CD8-positive, alpha-beta memory T cell (primary cell): Measurements from ENCODE around the gene STK38L. TPM values are rescaled to one million over a fixed set of nuclear protein-coding genes. Genes with fewer than 3 reads are reported as not detected.
A peak's percentile ranks its signal among the peaks of the same experiment; 100 is the strongest.

Experiments
- CTCF ChIA-PET: fragments of 350-600 bp; sonication (Branson Sonifier 250); formaldehyde crosslinking; loops from one replicate; lab custom pipeline; 2021; ENCODE audit warnings: antibody characterized with exemption; lab: Charles Lee
- POLR2A ChIA-PET: fragments of 350-600 bp; sonication (Branson Sonifier 250); formaldehyde crosslinking; loops from one replicate; lab custom pipeline; 2021; ENCODE audit warnings: antibody characterized with exemption; lab: Charles Lee
- DNase-seq, 5 donors: peaks; one replicate each; pipeline versions ENCODE4 v3.0.0 to v3.0.0-alpha.2; 2020 to 2022; ENCODE audit warnings: mixed read lengths in 1 of 5
- H3K27ac ChIP-seq: one replicate; pipeline ENCODE4 v1.7.0; 2013; ENCODE audit warnings: low read depth, mild to moderate bottlenecking, low read length, moderate library complexity
- H3K27me3 ChIP-seq: 2 replicates; pipeline ENCODE4 v1.7.0; 2013; ENCODE audit warnings: low read length, mild to moderate bottlenecking; ENCODE audit not compliant: insufficient read depth, poor library complexity, severe bottlenecking
- H3K36me3 ChIP-seq: 2 replicates; pipeline ENCODE4 v1.7.0; 2013; ENCODE audit warnings: mild to moderate bottlenecking, low read length, moderate library complexity; ENCODE audit not compliant: insufficient read depth
- H3K4me1 ChIP-seq: 2 replicates; pipeline ENCODE4 v1.7.0; 2013; ENCODE audit warnings: mild to moderate bottlenecking, low read length, moderate library complexity; ENCODE audit not compliant: insufficient read depth
- H3K4me3 ChIP-seq: 2 replicates; pipeline ENCODE4 v1.7.0; 2013; ENCODE audit warnings: mild to moderate bottlenecking, low read length
- H3K9me3 ChIP-seq: 2 replicates; pipeline ENCODE4 v1.7.0; 2013; ENCODE audit warnings: mild to moderate bottlenecking, low read length
- H3K27ac Mint-ChIP-seq, 8 donors: one replicate each; pipeline ENCODE4 v1.8.0; 2020 to 2021; ENCODE audit warnings: mixed read lengths in 8 of 8, mild to moderate bottlenecking in 6 of 8, inconsistent platforms in 3 of 8, moderate library complexity in 3 of 8
- H3K27me3 Mint-ChIP-seq, 2 donors: one replicate each; pipeline ENCODE4 v1.8.0; 2020 to 2021; ENCODE audit warnings: mixed read lengths in 2 of 2, mild to moderate bottlenecking in 1 of 2, moderate library complexity in 1 of 2
- H3K36me3 Mint-ChIP-seq, 3 donors: one replicate each; pipeline ENCODE4 v1.8.0; 2020 to 2021; ENCODE audit warnings: mixed read lengths in 3 of 3, inconsistent platforms in 1 of 3, mild to moderate bottlenecking in 1 of 3
- H3K4me1 Mint-ChIP-seq, 3 donors: one replicate each; pipeline ENCODE4 v1.8.0; 2020 to 2021; ENCODE audit warnings: mixed read lengths in 3 of 3, inconsistent platforms in 1 of 3, mild to moderate bottlenecking in 1 of 3
- H3K4me3 Mint-ChIP-seq, 7 donors: one replicate each; pipeline ENCODE4 v1.8.0; 2020 to 2021; ENCODE audit warnings: mixed read lengths in 7 of 7, mild to moderate bottlenecking in 6 of 7, moderate library complexity in 4 of 7, inconsistent platforms in 2 of 7
- H3K9me3 Mint-ChIP-seq, 5 donors: one replicate each; pipeline ENCODE4 v1.8.0; 2020 to 2022; ENCODE audit warnings: mixed read lengths in 5 of 5, mild to moderate bottlenecking in 3 of 5, moderate library complexity in 2 of 5, inconsistent platforms in 1 of 5
- polyA plus RNA-seq: library from polyadenylated mRNA; unstranded; fragments of 300-500 nt; fragmentation: Illumina TruSeq; gene quantifications from one replicate; pipeline ENCODE4 v1.2.3, GENCODE V29; 2021
- total RNA-seq, 2 experiments: library from RNA; stranded (reverse); gene quantifications; one replicate each; pipeline ENCODE4 v1.2.3, GENCODE V29; 2021

The STK38L gene
- total and polyA plus RNA-seq, 3 experiments from 2014 or later = 7.1 to 27.7 (median 23.1) TPM

GRCh38 chr12:27332407-27332713, 88.3 kb downstream of the STK38L start:
- Mint-ChIP-seq H3K27me3 (peaks cover 24 to 51% of the 10 kb centered on the region in 2 donors), H3K9me3 (no peaks in the 10 kb centered on the region), H3K4me1 (peaks cover 18 to 24% (median 22%) of the 10 kb centered on the region in 3 donors), H3K36me3 (peaks cover 3 to 5% (median 4%) of the 10 kb centered on the region in 3 donors), H3K4me3 (peak overlapping the region; percentile 44 to 79 (median 68)), H3K27ac (peak overlapping the region in 2 of 8 donors; percentile 26 to 84)
- POLR2A ChIA-PET = no interaction called here
- no peaks in the 10 kb centered on the region for H3K36me3 ChIP-seq
- H3K9me3 ChIP-seq = no peaks in the 10 kb centered on the region
- no peak overlapping the region for H3K27ac ChIP-seq
- CTCF ChIA-PET = no interaction called here
- H3K4me3 ChIP-seq = peak overlapping the region; percentile 38
- peaks cover 11% of the 10 kb centered on the region for H3K4me1 ChIP-seq
- peaks cover 29% of the 10 kb centered on the region for H3K27me3 ChIP-seq
- DNase-seq = no peak

- Mint-ChIP-seq H3K4me3 (peak within 1 kb of the TSS; percentile 82 to 90 (median 85)), H3K27ac (peak within 1 kb of the TSS in 3 of 8 donors; percentile 26 to 84 (median 61)), H3K27me3 (peaks cover 25 to 51% of the 10 kb centered on the region in 2 donors), H3K4me1 (peaks cover 18 to 24% (median 22%) of the 10 kb centered on the region in 3 donors), H3K36me3 (peaks cover 0 to 2% (median under 1%) of the 10 kb centered on the region in 3 donors), H3K9me3 (no peaks in the 10 kb centered on the region)
- H3K9me3 ChIP-seq = no peaks in the 10 kb centered on the region
- H3K27ac ChIP-seq = no peak within 1 kb of the TSS
- H3K4me3 ChIP-seq = peak within 1 kb of the TSS; percentile 48
- peak in 4 of 5 donors; percentile 5 to 23 (median 12) for DNase-seq
- no peaks in the 10 kb centered on the region for H3K36me3 ChIP-seq
- ChIA-PET CTCF (no interaction called here), POLR2A (no interaction called here)
- peaks cover 11% of the 10 kb centered on the region for H3K4me1 ChIP-seq
- peaks cover 29% of the 10 kb centered on the region for H3K27me3 ChIP-seq
These were observed 88.8 kb downstream of the STK38L start, which contains the start of gene BMAL2 for GRCh38 chr12:27332714-27333402. Gene BMAL2, plus strand, starts transcription at chr12:27332836. Its CDS starts 237 bp downstream, at chr12:27333073.

- peaks cover 18 to 24% (median 22%) of the 10 kb centered on the region in 3 donors for H3K4me1 Mint-ChIP-seq
- DNase-seq = peak in 3 of 5 donors; percentile 4 to 17 (median 7)
- no peaks in the 10 kb centered on the region for H3K9me3 Mint-ChIP-seq
- peaks cover 25 to 51% of the 10 kb centered on the region in 2 donors for H3K27me3 Mint-ChIP-seq
- CTCF ChIA-PET = no interaction called here
- H3K27ac Mint-ChIP-seq = peak overlapping the region in 2 of 8 donors; percentile 17 to 61
- Histone ChIP-seq H3K36me3 (no peaks in the 10 kb centered on the region), H3K27me3 (peaks cover 29% of the 10 kb centered on the region), H3K4me1 (peaks cover 11% of the 10 kb centered on the region), H3K27ac (no peak overlapping the region), H3K9me3 (no peaks in the 10 kb centered on the region), H3K4me3 (peak overlapping the region; percentile 48)
- H3K36me3 Mint-ChIP-seq = peaks cover 0 to 2% (median 0%) of the 10 kb centered on the region in 3 donors
- POLR2A ChIA-PET = no interaction called here
- peak overlapping the region; percentile 82 to 90 (median 85) for H3K4me3 Mint-ChIP-seq
These were observed 89.4 kb downstream of the STK38L start for GRCh38 chr12:27333403-27334009.

GRCh38 chr12:27334042-27334720, 90.1 kb downstream of the STK38L start:
- no peak overlapping the region for H3K27ac Mint-ChIP-seq
- no peak for DNase-seq
- no peak overlapping the region for H3K27ac ChIP-seq
- H3K27me3 Mint-ChIP-seq = peaks cover 25 to 51% of the 10 kb centered on the region in 2 donors
- H3K4me1 Mint-ChIP-seq = peaks cover 18 to 24% (median 22%) of the 10 kb centered on the region in 3 donors
- POLR2A ChIA-PET = no interaction called here
- peak overlapping the region; percentile 82 to 90 (median 85) for H3K4me3 Mint-ChIP-seq
- H3K9me3 ChIP-seq = no peaks in the 10 kb centered on the region
- peaks cover 29% of the 10 kb centered on the region for H3K27me3 ChIP-seq
- no peaks in the 10 kb centered on the region for H3K36me3 ChIP-seq
- H3K4me1 ChIP-seq = peaks cover 11% of the 10 kb centered on the region
- CTCF ChIA-PET = no interaction called here
- H3K4me3 ChIP-seq = peak overlapping the region; percentile 48
- H3K36me3 Mint-ChIP-seq = peaks cover 0 to 2% (median 0%) of the 10 kb centered on the region in 3 donors
- H3K9me3 Mint-ChIP-seq = no peaks in the 10 kb centered on the region

GRCh38 chr12:27334721-27335082, 90.6 kb downstream of the STK38L start:
- no peak for DNase-seq
- Histone ChIP-seq H3K4me3 (no peak overlapping the region), H3K4me1 (peaks cover 11% of the 10 kb centered on the region), H3K36me3 (no peaks in the 10 kb centered on the region), H3K9me3 (no peaks in the 10 kb centered on the region), H3K27me3 (peaks cover 29% of the 10 kb centered on the region), H3K27ac (no peak overlapping the region)
- peaks cover 0 to 2% (median 0%) of the 10 kb centered on the region in 3 donors for H3K36me3 Mint-ChIP-seq
- peak overlapping the region in 1 of 8 donors; percentile 52 for H3K27ac Mint-ChIP-seq
- H3K4me3 Mint-ChIP-seq = peak overlapping the region in 1 of 7 donors; percentile 90
- H3K9me3 Mint-ChIP-seq = no peaks in the 10 kb centered on the region
- peaks cover 18 to 24% (median 22%) of the 10 kb centered on the region in 3 donors for H3K4me1 Mint-ChIP-seq
- ChIA-PET POLR2A (no interaction called here), CTCF (no interaction called here)
- H3K27me3 Mint-ChIP-seq = peaks cover 25 to 49% of the 10 kb centered on the region in 2 donors

- H3K4me3 Mint-ChIP-seq = peak overlapping the region in 1 of 7 donors; percentile 23
These were observed 91.5 kb downstream of the STK38L start for GRCh38 chr12:27335364-27336281.

GRCh38 chr12:27336282-27336653, 92.2 kb downstream of the STK38L start:
- Histone ChIP-seq H3K27ac (no peak overlapping the region), H3K4me3 (no peak overlapping the region), H3K27me3 (peaks cover 29% of the 10 kb centered on the region), H3K9me3 (no peaks in the 10 kb centered on the region), H3K36me3 (no peaks in the 10 kb centered on the region), H3K4me1 (peaks cover 11% of the 10 kb centered on the region)
- Mint-ChIP-seq H3K9me3 (no peaks in the 10 kb centered on the region), H3K27ac (no peak overlapping the region), H3K36me3 (peaks cover 0 to 2% (median 0%) of the 10 kb centered on the region in 3 donors), H3K27me3 (peaks cover 22 to 36% of the 10 kb centered on the region in 2 donors), H3K4me3 (peak overlapping the region in 1 of 7 donors; percentile 23), H3K4me1 (peaks cover 18 to 23% (median 22%) of the 10 kb centered on the region in 3 donors)
- ChIA-PET CTCF (no interaction called here), POLR2A (no interaction called here)
- DNase-seq = no peak

More at GRCh38 chr12:27335364-27336281, 91.5 kb downstream of the STK38L start:
- DNase-seq = no peak
- no peak overlapping the region for H3K27ac ChIP-seq
- Mint-ChIP-seq H3K36me3 (peaks cover 0 to 2% (median 0%) of the 10 kb centered on the region in 3 donors), H3K27me3 (peaks cover 25 to 43% of the 10 kb centered on the region in 2 donors), H3K9me3 (no peaks in the 10 kb centered on the region), H3K4me1 (peaks cover 18 to 24% (median 22%) of the 10 kb centered on the region in 3 donors), H3K27ac (no peak overlapping the region)
- no peaks in the 10 kb centered on the region for H3K9me3 ChIP-seq
- peaks cover 29% of the 10 kb centered on the region for H3K27me3 ChIP-seq
- no peak overlapping the region for H3K4me3 ChIP-seq
- ChIA-PET POLR2A (no interaction called here), CTCF (no interaction called here)
- peaks cover 11% of the 10 kb centered on the region for H3K4me1 ChIP-seq
- no peaks in the 10 kb centered on the region for H3K36me3 ChIP-seq
